H1 (cell line): ENCODE data around the gene TSHZ2. TPM values are rescaled to one million over a fixed set of nuclear protein-coding genes. Genes with fewer than 3 reads are reported as not detected.

Source experiments
- CTCF ChIA-PET: fragments of 300-600 bp; sonication (Branson Sonifier 250); formaldehyde crosslinking; loops from one replicate; lab custom pipeline; 2021; ENCODE audit not compliant: partially characterized antibody; lab: Charles Lee
- POLR2A ChIA-PET: fragments of 300-600 bp; sonication (Branson Sonifier 250); formaldehyde crosslinking; loops from one replicate; lab custom pipeline; 2021; ENCODE audit warnings: inconsistent platforms; ENCODE audit not compliant: partially characterized antibody; lab: Charles Lee
- DNase-seq, 2 experiments: peaks; one replicate each; pipeline versions ENCODE4 v3.0.0 to v3.0.0-alpha.2; 2010 to 2022; ENCODE audit warnings: low spot score in 2 of 2, low read depth in 1 of 2, mixed read lengths in 1 of 2
- FAIRE-seq: peaks from 2 replicates; lab custom pipeline; 2011; peaks lifted over from hg19 to GRCh38; lab: Jason Lieb, UNC
- H2AFZ ChIP-seq: 2 replicates; pipeline ENCODE4 v1.8.1; 2012; ENCODE audit warnings: low read length, inconsistent platforms
- H2AK5ac ChIP-seq: 2 replicates; pipeline ENCODE4 v1.6.1; 2013; ENCODE audit warnings: low read depth, low read length
- H2BK120ac ChIP-seq: replicated peaks from 2 replicates; pipeline ENCODE3; 2013; ENCODE audit warnings: low read depth, low read length, inconsistent platforms
- H2BK12ac ChIP-seq: 2 replicates; pipeline ENCODE4 v1.6.1; 2013; ENCODE audit warnings: low read depth, low read length
- H2BK15ac ChIP-seq: 2 replicates; pipeline ENCODE4 v1.6.1; 2013; ENCODE audit warnings: low read length
- H2BK20ac ChIP-seq: 2 replicates; pipeline ENCODE4 v1.6.1; 2013; ENCODE audit warnings: low read length
- H2BK5ac ChIP-seq: 2 replicates; pipeline ENCODE4 v1.6.1; 2013; ENCODE audit warnings: low read depth, low read length
- H3K14ac ChIP-seq: 2 replicates; pipeline ENCODE4 v1.6.1; 2013; ENCODE audit warnings: inconsistent platforms; ENCODE audit not compliant: insufficient read length
- H3K18ac ChIP-seq: 2 replicates; pipeline ENCODE4 v1.6.1; 2013; ENCODE audit warnings: low read length; ENCODE audit errors: extremely low read depth
- H3K23ac ChIP-seq: 2 replicates; pipeline ENCODE4 v1.6.1; 2013; ENCODE audit warnings: inconsistent platforms; ENCODE audit not compliant: insufficient read length
- H3K23me2 ChIP-seq: 2 replicates; pipeline ENCODE4 v1.6.1; 2013; ENCODE audit warnings: low read depth, low read length
- H3K27ac ChIP-seq: 2 replicates; pipeline ENCODE4 v1.6.1; 2011; ENCODE audit warnings: low read depth, low read length, inconsistent platforms
- H3K27me3 ChIP-seq, 4 experiments: replicated peaks in 1 of 4; 1 replicate in 1 of 4; 2 replicates in 3 of 4; pipeline versions ENCODE4 v1.6.1 to v1.8.1; 2011 to 2013; ENCODE audit warnings: low read length in 3 of 4, mild to moderate bottlenecking in 3 of 4, inconsistent platforms in 2 of 4, mixed read lengths in 2 of 4, moderate library complexity in 1 of 4; ENCODE audit not compliant: control insufficient read depth in 3 of 4, insufficient read depth in 3 of 4; ENCODE audit errors: extremely low read depth in 1 of 4
- H3K36me3 ChIP-seq, 4 experiments: 2 replicates each; pipeline versions ENCODE4 v1.6.1 to v1.8.1; 2011 to 2013; ENCODE audit warnings: mild to moderate bottlenecking in 4 of 4, low read length in 3 of 4, moderate library complexity in 2 of 4, control low read depth in 1 of 4, inconsistent platforms in 1 of 4; ENCODE audit not compliant: insufficient read depth in 4 of 4, control insufficient read depth in 2 of 4
- H3K4ac ChIP-seq: replicated peaks from 2 replicates; pipeline ENCODE3; 2013; ENCODE audit warnings: low read length, low read depth, mixed read lengths, inconsistent platforms; ENCODE audit not compliant: insufficient read length
- H3K4me1 ChIP-seq, 4 experiments: replicated peaks in 1 of 4; 1 replicate in 1 of 4; 2 replicates in 3 of 4; pipeline versions ENCODE4 v1.6.1 to v1.8.1; 2011 to 2013; ENCODE audit warnings: low read length in 3 of 4, inconsistent platforms in 2 of 4, mixed read lengths in 1 of 4; ENCODE audit not compliant: insufficient read depth in 4 of 4, control insufficient read depth in 3 of 4
- H3K4me2 ChIP-seq, 2 experiments: 2 replicates each; pipeline versions ENCODE4 v1.6.1 to v1.8.1; 2011 to 2013; ENCODE audit warnings: low read depth in 2 of 2, low read length in 2 of 2, control low read depth in 1 of 2, inconsistent platforms in 1 of 2, mild to moderate bottlenecking in 1 of 2; ENCODE audit not compliant: insufficient read depth in 1 of 2
- H3K4me3 ChIP-seq, 4 experiments: fragments of 200-600, 300-600 bp in 1 of 4; sonication (generic), shearing (Covaris generic), sonication (Bioruptor Twin) in 1 of 4; 2 replicates each; pipeline versions ENCODE4 v1.5.1 to v1.8.1; 2011 to 2016; ENCODE audit warnings: low read length in 4 of 4, low read depth in 3 of 4, control low read depth in 2 of 4, inconsistent platforms in 2 of 4, mild to moderate bottlenecking in 2 of 4, mixed read lengths in 1 of 4, moderate library complexity in 1 of 4; ENCODE audit not compliant: insufficient read depth in 2 of 4; ENCODE audit errors: extremely low read depth in 1 of 4
- H3K56ac ChIP-seq: replicated peaks from 2 replicates; pipeline ENCODE3; 2013; ENCODE audit warnings: low read depth, mild to moderate bottlenecking, mixed read lengths, low read length, inconsistent platforms; ENCODE audit not compliant: insufficient read length
- H3K79me1 ChIP-seq: 2 replicates; pipeline ENCODE4 v1.6.1; 2013; ENCODE audit warnings: low read depth, low read length, control low read depth
- H3K79me2 ChIP-seq, 2 experiments: 2 replicates each; pipeline versions ENCODE4 v1.6.1 to v1.8.1; 2012 to 2013; ENCODE audit warnings: low read length in 2 of 2, mild to moderate bottlenecking in 2 of 2, inconsistent platforms in 1 of 2; ENCODE audit not compliant: insufficient read depth in 2 of 2, control insufficient read depth in 1 of 2
- H3K9ac ChIP-seq, 4 experiments: replicated peaks in 1 of 4; 1 replicate in 1 of 4; 2 replicates in 3 of 4; pipeline versions ENCODE4 v1.6.1 to v1.8.1; 2011 to 2013; ENCODE audit warnings: low read depth in 3 of 4, low read length in 3 of 4, control low read depth in 2 of 4, mild to moderate bottlenecking in 2 of 4, moderate library complexity in 2 of 4, inconsistent platforms in 1 of 4; ENCODE audit errors: extremely low read depth in 1 of 4
- H3K9me3 ChIP-seq, 2 experiments: 2 replicates each; pipeline versions ENCODE4 v1.6.1 to v1.8.1; 2012 to 2013; ENCODE audit warnings: mild to moderate bottlenecking in 2 of 2, moderate library complexity in 2 of 2, control low read depth in 1 of 2, inconsistent platforms in 1 of 2, low read depth in 1 of 2, low read length in 1 of 2, mixed read lengths in 1 of 2; ENCODE audit not compliant: insufficient read depth in 2 of 2
- H4K20me1 ChIP-seq, 2 experiments: replicated peaks in 1 of 2; 2 replicates each; pipeline versions ENCODE3 to v1.8.1; 2011 to 2013; ENCODE audit warnings: inconsistent platforms in 2 of 2, low read length in 2 of 2, mild to moderate bottlenecking in 1 of 2; ENCODE audit not compliant: insufficient read depth in 2 of 2, control insufficient read depth in 1 of 2
- H4K5ac ChIP-seq: 2 replicates; pipeline ENCODE4 v1.6.1; 2013; ENCODE audit warnings: low read length, low read depth, mixed read lengths, inconsistent platforms; ENCODE audit not compliant: insufficient read length
- H4K8ac ChIP-seq: 2 replicates; pipeline ENCODE4 v1.8.0; 2013; ENCODE audit warnings: mild to moderate bottlenecking, moderate library complexity, low read length, inconsistent platforms; ENCODE audit not compliant: insufficient read depth; ENCODE audit errors: extremely low read depth
- H4K91ac ChIP-seq: replicated peaks from 2 replicates; pipeline ENCODE3; 2013; ENCODE audit warnings: low read length, mixed read lengths, inconsistent platforms; ENCODE audit not compliant: insufficient read length
- TBP ChIP-seq: IDR thresholded peaks from 2 replicates; pipeline ENCODE4 v1.6.1; 2011; ENCODE audit warnings: low read depth, low read length, improper control_type of control experiment
- WGBS, 2 experiments: shearing (Covaris generic) in 1 of 2; methylation state at CpG; one replicate each; pipeline versions ENCODE4 v1.1.6 to v1.1.7; 2013 to 2015; ENCODE audit warnings: low lambda C conversion rate in 2 of 2, mixed read lengths in 2 of 2, inconsistent platforms in 1 of 2, low coverage in 1 of 2, missing lambda C conversion rate in 1 of 2; ENCODE audit not compliant: insufficient replicate concordance in 2 of 2, insufficient coverage in 1 of 2, insufficient read length in 1 of 2; ENCODE audit errors: extremely low coverage in 1 of 2, missing lambda C conversion rate in 1 of 2; 5-methylcytosine and 5-hydroxymethylcytosine counted together
- polyA plus RNA-seq, 7 experiments: library from polyadenylated mRNA; depleted of rRNA in 3 of 7; stranded (reverse) in 5 of 7; unstranded in 2 of 7; fragments of >200 nt in 5 of 7; fragments of 200-250 nt in 2 of 7; gene quantifications; 1 replicate in 5 of 7; 2 replicates in 1 of 7; 4 replicates in 1 of 7; pipeline versions ENCODE4 v1.2.1 to v1.2.3, GENCODE V29; 2011 to 2013; ENCODE audit warnings: missing spikeins in 2 of 7, mixed read lengths in 2 of 7
- total RNA-seq: library from RNA; stranded (reverse); fragmentation: NEBNext Ultra II Directional; extraction: Animal tissue kit (Norgen Biotek cat#: 25700); gene quantifications from 2 replicates; pipeline ENCODE4 v1.2.1, GENCODE V29; 2021
- TF ChIP-seq, protein P1 (sequence below): IDR thresholded peaks from 2 replicates; pipeline ENCODE4 v1.6.1; 2012; ENCODE audit warnings: low read length, inconsistent platforms

TSHZ2 gene
- total and polyA plus RNA-seq, 2 of the 8 experiments (the other 6 are each of a cell fraction or from before 2014, with no cell fraction given), result 0.14 to 0.30 TPM

DNA sequence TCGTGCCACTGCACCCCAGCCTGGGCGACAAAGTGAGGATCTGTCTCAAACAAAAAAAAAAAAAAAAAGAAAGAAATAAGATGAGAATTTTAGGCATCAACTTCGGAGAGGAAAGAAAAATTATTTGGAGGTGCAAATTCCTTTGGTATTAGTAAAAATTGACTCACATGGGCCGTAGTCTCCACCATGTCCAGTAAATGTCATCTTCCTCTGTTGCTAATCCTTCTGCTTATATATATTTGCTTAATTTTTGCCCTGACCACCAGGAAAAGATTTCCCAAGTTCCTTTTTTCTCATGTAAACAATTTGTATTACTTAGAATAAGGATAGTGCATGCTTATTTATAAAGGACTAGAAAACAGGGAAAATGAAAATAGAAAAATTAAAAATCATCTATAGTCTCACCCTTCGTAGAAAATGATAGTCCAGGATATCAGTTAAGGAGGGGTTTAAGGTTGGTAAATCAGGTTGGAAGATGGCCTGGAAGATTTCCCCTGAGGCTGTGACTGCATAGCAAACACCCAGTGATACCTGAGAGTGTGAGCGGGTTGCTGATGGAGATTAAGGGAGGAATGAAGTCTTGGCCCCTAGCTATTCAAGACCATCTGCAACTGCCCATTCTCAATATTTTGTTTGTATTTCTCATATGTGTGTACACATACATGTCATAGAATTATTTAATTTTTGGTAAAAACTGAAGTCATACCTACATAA lies 380.7 kb downstream of the TSHZ2 start:
- Histone ChIP-seq H2BK15ac (no peak overlapping the region), H3K23ac (no peak overlapping the region), H3K18ac (no peak overlapping the region), H2AK5ac (no peak overlapping the region), H3K4me3 (no peak overlapping the region), H4K91ac (no peak overlapping the region), H3K27me3 (no peaks in the 10 kb centered on the region), H2BK5ac (no peak overlapping the region), H4K8ac (no peak overlapping the region), H2BK20ac (no peak overlapping the region), H3K27ac (no peak overlapping the region), H3K23me2 (no peaks in the 10 kb centered on the region), H3K79me2 (no peaks in the 10 kb centered on the region), H3K79me1 (no peaks in the 10 kb centered on the region), H4K5ac (no peak overlapping the region), H3K4me1 (no peaks in the 10 kb centered on the region), H2BK120ac (no peak overlapping the region), H3K4me2 (no peak overlapping the region), H3K9ac (no peak overlapping the region), H3K4ac (no peak overlapping the region), H3K56ac (no peak overlapping the region), H3K14ac (no peak overlapping the region), H3K36me3 (no peaks in the 10 kb centered on the region), H4K20me1 (no peaks in the 10 kb centered on the region), H2AFZ (no peak overlapping the region), H3K9me3 (peaks cover 5 to 6% of the 10 kb centered on the region in 2 experiments), H2BK12ac (no peak overlapping the region)
- TF ChIP-seq TBP, result no peak
- TF ChIP-seq, protein P1, sequence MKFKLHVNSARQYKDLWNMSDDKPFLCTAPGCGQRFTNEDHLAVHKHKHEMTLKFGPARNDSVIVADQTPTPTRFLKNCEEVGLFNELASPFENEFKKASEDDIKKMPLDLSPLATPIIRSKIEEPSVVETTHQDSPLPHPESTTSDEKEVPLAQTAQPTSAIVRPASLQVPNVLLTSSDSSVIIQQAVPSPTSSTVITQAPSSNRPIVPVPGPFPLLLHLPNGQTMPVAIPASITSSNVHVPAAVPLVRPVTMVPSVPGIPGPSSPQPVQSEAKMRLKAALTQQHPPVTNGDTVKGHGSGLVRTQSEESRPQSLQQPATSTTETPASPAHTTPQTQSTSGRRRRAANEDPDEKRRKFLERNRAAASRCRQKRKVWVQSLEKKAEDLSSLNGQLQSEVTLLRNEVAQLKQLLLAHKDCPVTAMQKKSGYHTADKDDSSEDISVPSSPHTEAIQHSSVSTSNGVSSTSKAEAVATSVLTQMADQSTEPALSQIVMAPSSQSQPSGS, result no peak
- ChIA-PET POLR2A (no interaction called here), CTCF (interaction anchor here (0.9 kb wide), 1 partner anchor 30 kb away, joined by 3 read pairs; no protein-coding TSS in a partner anchor)
- FAIRE-seq (no peak), DNase-seq (no peak)
- WGBS, 2 experiments, result 70% methylated on average over 4 of the region's 6 CpGs; no CpG with 5 or more reads in 1 of the 2 experiments
